ENCODE results near the gene OR2B6. TPM values are rescaled to one million over a fixed set of nuclear protein-coding genes. Genes with fewer than 3 reads are reported as not detected.

OR2B6 gene
- total RNA-seq, 1 experiment from 2014 or later: not detected

- Histone ChIP-seq H2BK120ac (ENCODE audit: low read depth, low read length, poor library complexity, severe bottlenecking) (no peak overlapping the region), H3K9ac (ENCODE audit: extremely low read depth, insufficient read length, low read length) (no peak overlapping the region), H4K5ac (ENCODE audit: insufficient read length, low read depth, low read length) (no peak overlapping the region), H3K14ac (ENCODE audit: insufficient read depth, low read length) (no peak overlapping the region), H3K4me2 (ENCODE audit: insufficient read depth, insufficient read length, low read length) (no peak overlapping the region), H2BK20ac (ENCODE audit: low read depth, low read length, poor library complexity, severe bottlenecking) (no peak overlapping the region), H3K79me2 (ENCODE audit: insufficient read depth, low read length) (no peaks in the 10 kb centered on the region), H3T11ph (ENCODE audit: low read length) (no peak overlapping the region), H2AFZ (ENCODE audit: low read length) (no peak overlapping the region), H3K18ac (ENCODE audit: insufficient read length, low read depth, low read length) (no peak overlapping the region), H3K27me3 (ENCODE audit: insufficient read depth, low read length) (no peaks in the 10 kb centered on the region), H2BK15ac (ENCODE audit: low read depth, low read length) (no peak overlapping the region), H3K27ac (ENCODE audit: insufficient read length, low read depth, low read length) (no peak overlapping the region), H4K91ac (ENCODE audit: insufficient read length, low read depth, low read length) (no peak overlapping the region), H3K23me2 (ENCODE audit: insufficient read length, low read depth, low read length, poor library complexity, severe bottlenecking) (no peaks in the 10 kb centered on the region), H3K4me1 (ENCODE audit: insufficient read depth, low read length) (no peaks in the 10 kb centered on the region), H3K79me1 (ENCODE audit: insufficient read depth, low read depth, low read length, poor library complexity, severe bottlenecking) (no peaks in the 10 kb centered on the region), H2BK5ac (ENCODE audit: insufficient read length, low read length) (no peak overlapping the region), H3K23ac (ENCODE audit: insufficient read length, low read depth, low read length) (no peak overlapping the region), H2AK5ac (ENCODE audit: insufficient read length, low read length) (no peak overlapping the region), H4K20me1 (ENCODE audit: control insufficient read depth, insufficient read depth, insufficient read length) (no peaks in the 10 kb centered on the region), H2BK12ac (ENCODE audit: insufficient read length, low read depth, low read length) (no peak overlapping the region), H3K4ac (ENCODE audit: low read depth, low read length) (no peak overlapping the region), H3K56ac (ENCODE audit: insufficient read length, low read depth, low read length) (no peak overlapping the region), H3K9me3 (ENCODE audit: control insufficient read depth, low read depth, low read length) (no peaks in the 10 kb centered on the region), H4K8ac (replicated peaks; ENCODE audit: insufficient read length, low read depth, low read length) (no peak overlapping the region)
- no peak for TF ChIP-seq CTCF (conservative IDR thresholded peaks at IDR 0.05)
- H3K27me3 Mint-ChIP-seq (ENCODE audit: low read depth): peaks cover 36% of the 10 kb centered on the region
- WGBS (ENCODE audit: extremely low coverage, insufficient read length, low lambda C conversion rate): no CpG with 5 or more reads among the region's 2 CpGs
- H3K4me3 Mint-ChIP-seq: no peak overlapping the region
- no peaks in the 10 kb centered on the region for H3K9me3 Mint-ChIP-seq
- no peak overlapping the region for H3K27ac Mint-ChIP-seq
- H3K4me1 Mint-ChIP-seq: no peaks in the 10 kb centered on the region
- no peaks in the 10 kb centered on the region for H3K36me3 Mint-ChIP-seq (ENCODE audit: insufficient read depth in 1 of 3, low read depth in 3 of 3)
- no peak for DNase-seq
These were observed 30.1 kb downstream of the OR2B6 start for GRCh38 chr6:27986928-27987725.

All from H9 (cell line).